SW480 (cell line): ENCODE data around the gene CADPS2.

ENCODE experiments used
- DNase-seq: peaks from one replicate; pipeline ENCODE4 v3.0.0-alpha.2; 2016; ENCODE audit warnings: low spot score

Gene CADPS2

DNA sequence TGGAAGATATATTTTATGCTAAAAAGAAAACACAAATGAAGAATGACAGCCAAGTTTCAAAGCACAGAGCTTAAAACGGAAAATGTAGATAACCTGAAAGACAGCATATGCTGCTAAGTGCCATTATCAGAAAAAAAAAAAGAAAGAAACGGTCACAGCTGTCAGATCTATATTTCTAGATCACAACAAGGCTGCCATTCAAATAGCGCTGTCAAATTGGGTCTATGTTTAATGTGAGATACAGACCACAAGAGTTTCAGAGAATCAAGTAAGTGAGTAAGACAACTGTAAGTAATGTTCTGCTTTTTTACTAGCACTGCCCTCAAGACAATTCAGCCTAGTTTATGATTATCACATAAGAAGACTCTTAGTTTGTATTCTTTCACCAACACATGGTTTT is 117.4 kb downstream of the CADPS2 start:
- no peak for DNase-seq

GRCh38 chr7:122767339-122767738 is 118.9 kb downstream of the CADPS2 start:
- DNase-seq = no peak

GRCh38 chr7:122766593-122766992 is 119.7 kb downstream of the CADPS2 start:
- DNase-seq = no peak

GRCh38 chr7:122764902-122765301 is 121.4 kb downstream of the CADPS2 start:
- DNase-seq = no peak

- no peak for DNase-seq
These were observed 122.2 kb downstream of the CADPS2 start for GRCh38 chr7:122764020-122764419.

- DNase-seq = no peak
These were observed 124.2 kb downstream of the CADPS2 start for GRCh38 chr7:122762071-122762470.

- DNase-seq = no peak
These were observed 127.8 kb downstream of the CADPS2 start for GRCh38 chr7:122758501-122758900.

DNA sequence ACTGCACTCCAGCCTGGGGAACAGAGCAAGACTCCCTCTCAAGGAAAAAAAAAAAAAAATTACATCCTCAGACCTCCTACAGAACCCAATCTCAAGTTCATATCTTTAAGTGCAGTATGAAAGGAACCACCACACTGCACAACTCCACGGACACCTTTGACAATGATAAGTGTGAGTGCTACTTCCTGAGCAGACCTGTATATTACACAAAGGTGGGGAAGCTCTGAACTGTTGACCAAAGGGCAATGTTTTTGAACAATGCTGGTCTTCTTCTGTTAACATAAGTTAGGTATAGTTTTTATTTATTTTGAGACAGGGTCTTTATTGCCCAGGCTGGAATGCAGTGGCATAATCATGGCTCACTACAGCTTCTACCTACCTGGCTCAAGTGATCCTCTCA is 129.4 kb downstream of the CADPS2 start:
- DNase-seq = no peak

DNA sequence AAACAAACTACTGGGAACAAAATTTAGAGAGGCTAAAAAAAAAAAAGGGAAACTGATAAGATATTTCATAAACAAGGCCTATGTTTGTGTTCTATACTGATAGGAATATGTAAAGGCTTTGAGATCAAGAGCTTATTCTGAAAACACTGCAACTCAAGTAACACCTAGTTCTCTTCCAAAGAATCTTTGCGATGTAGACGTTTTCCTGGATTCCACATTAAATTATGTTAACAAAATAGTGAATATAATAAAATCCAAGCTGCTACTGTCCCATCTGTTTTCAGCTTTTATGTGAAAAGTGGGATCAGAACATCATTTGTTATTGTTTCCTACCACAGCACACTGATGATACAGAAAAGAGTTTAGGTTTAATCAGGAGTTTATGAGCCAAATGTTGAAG is 130.6 kb downstream of the CADPS2 start:
- no peak for DNase-seq

- peak; percentile 78 for DNase-seq
These were observed 133.7 kb downstream of the CADPS2 start for GRCh38 chr7:122752583-122752982.

- no peak for DNase-seq
These were observed 135.9 kb downstream of the CADPS2 start for GRCh38 chr7:122750389-122750788.

GRCh38 chr7:122748195-122748594 is 138.1 kb downstream of the CADPS2 start:
- DNase-seq = no peak

GRCh38 chr7:122746948-122747347 is 139.3 kb downstream of the CADPS2 start:
- no peak for DNase-seq

DNA sequence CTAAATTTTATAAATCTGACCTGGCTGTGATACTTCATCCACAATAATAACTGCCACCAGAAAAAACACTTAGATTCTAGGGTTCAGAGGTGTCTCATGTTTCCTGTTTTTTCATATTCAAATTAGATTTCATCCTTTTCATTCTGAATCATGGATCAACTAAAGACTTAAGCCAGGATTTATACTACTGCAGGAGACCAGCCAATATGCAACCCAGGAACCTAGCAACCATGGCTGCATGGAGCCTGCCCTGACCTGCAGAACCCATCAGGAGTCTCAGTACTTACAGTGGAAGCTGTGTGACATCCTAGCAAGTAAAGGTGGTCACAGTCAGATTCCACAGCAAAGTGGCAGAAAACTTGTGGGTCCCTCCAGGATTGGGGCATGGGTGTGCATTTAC is 143.0 kb downstream of the CADPS2 start:
- no peak for DNase-seq

- DNase-seq = no peak
These were observed 147.3 kb downstream of the CADPS2 start for GRCh38 chr7:122738947-122739346.

DNA sequence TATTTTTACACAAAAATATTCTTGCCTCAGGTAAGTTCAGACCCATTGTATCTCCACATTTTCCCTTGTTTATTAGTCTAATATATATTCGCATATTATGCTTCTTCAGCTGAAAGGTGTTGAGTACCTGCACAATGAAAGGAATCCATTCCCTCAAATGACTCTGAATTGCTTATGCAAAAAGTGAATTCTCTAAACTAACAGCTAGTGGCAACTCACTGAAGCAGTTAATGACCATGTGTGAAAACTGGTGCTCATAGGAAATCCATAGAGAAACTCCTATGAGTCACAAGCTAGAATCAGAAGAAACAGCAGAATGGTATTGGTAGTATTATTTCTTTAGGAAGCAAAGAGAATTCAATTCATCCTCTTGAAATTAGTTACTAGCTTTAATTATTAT is 150.1 kb downstream of the CADPS2 start:
- no peak for DNase-seq

DNA sequence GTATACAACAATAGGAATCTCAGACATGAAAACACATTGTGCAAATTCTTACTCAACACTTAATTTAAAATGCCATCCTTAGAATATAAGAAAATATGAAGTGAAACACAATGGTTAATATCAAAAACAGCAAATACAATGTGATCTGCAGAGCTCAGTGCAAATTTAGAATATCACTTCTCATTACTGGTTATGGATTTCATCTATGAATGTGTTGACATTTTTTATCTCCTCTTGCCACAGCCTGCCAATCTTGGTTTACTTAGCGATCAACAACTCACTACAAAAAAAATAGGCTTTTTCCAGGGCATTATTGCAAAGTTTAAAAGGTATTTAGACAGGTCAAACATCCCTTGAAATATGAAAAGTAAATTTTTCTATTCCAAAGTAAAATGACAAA is 158.5 kb downstream of the CADPS2 start:
- no peak for DNase-seq

DNA sequence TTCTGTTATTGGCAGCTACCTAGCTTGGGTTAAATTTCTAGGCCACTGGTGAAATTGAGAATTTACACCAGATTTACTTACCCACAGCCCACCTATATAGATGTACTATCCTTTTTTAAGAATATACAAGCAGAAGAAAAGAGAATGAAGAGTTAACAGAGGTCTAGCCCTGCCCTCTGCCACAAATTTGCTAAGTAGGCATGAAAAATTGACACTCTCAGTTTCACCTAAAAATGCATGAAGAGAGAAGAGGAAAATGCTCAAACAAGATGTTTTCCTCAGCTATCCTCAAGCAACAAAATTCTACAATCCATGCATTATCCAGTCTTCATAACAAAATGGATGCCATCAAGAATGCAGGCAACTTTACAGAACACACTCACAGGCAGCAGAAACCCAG is 158.9 kb downstream of the CADPS2 start:
- no peak for DNase-seq

DNA sequence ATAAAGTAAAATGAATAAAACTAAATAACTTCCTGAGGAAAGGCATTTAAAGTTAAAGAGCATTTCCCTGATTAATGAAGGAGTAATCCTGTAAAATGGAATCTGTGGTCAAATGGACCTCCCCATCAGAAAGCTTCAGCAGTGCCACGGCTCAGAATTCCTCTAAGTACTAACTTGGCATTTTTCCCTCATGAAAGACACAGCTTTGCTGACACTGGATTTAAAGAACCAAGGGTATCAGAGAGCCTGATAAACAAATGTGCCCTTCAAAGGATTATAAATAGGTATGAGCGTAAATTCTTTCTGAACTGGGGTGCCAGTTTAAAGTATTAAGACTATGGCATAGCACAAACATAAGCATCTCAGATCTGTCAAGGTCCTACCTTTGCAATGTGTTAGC is 159.4 kb downstream of the CADPS2 start:
- no peak for DNase-seq

DNA sequence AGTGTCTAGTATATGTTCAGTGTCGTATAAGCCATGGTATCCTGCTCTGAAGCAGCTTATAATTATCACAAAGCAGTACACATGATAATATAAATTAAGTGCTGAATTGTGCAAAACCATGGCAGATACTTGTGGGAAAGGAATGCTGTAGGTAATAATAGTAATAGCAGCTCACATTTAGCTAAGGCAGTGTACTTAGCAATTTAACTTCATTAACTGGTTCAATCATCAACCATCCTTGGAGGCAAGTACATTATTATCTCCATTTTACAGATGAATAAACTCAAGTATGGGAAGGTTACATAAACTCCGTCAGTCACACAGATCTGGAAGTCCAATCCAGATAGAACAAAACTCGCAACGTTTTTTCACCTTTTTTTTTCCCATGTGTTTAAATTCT is 161.9 kb downstream of the CADPS2 start:
- DNase-seq = no peak

- DNase-seq = no peak
These were observed 167.2 kb downstream of the CADPS2 start for GRCh38 chr7:122719010-122719578.

DNA sequence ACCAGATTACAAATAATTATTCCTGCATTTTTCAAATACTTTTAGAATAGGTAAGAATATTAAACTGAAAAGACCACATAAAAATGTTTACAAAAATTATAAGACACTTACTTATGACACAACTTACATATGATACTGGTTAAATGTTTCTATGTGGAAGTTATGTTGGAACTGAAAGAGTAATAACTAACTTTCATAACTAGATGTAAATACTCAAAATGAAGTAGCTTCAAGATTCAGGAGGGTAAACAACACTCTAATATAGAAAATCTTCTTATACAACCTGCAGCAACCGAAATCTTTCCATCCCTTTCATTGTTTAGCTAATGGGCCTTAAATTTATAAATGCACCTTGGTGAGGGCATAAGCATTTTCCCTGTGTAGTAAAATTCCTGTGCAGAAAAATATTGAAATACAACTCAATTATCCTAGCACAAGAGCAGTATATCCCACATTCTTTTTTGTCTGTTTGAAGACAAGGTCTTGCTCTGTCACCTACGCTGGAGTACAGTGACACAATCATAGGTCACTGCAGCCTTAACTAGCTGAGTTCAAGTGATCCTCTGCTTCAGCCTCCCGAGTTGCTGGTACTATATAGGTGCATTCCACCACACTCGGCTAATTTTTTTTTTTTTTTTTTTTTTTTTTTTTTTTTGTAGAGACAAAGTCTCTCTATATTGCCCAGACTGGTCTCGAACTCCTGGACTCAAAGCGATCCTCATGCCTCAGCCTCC is 168.7 kb downstream of the CADPS2 start:
- DNase-seq = no peak

GRCh38 chr7:122715183-122715582 is 171.1 kb downstream of the CADPS2 start:
- DNase-seq = no peak

DNA sequence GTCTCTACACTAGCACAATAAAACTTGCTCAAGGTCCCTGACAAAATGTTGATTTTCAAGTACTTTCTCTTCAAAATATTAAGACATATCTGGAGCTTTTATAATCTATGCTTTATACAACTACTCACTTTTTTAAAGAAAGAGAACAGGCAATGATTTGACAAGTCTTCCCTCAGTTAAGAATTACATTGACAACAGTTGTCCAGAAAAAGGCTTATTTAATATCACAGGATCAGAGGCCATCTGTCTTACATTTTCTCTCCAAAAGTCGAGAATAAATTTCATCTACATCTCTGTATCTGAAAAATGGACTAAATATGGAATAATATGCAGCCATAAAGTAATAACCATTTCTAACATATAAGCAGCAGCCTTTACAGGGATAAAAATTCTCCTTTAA is 175.3 kb downstream of the CADPS2 start:
- no peak for DNase-seq
